Measurements from ENCODE around the gene PPP2R5C. TPM values are rescaled to one million over a fixed set of nuclear protein-coding genes. Genes with fewer than 3 reads are reported as not detected.
A peak's percentile ranks its signal among the peaks of the same experiment; 100 is the strongest.

The PPP2R5C gene
- polyA plus RNA-seq, 3 donors = 61.9 to 72.5 (median 64.0) TPM

DNA sequence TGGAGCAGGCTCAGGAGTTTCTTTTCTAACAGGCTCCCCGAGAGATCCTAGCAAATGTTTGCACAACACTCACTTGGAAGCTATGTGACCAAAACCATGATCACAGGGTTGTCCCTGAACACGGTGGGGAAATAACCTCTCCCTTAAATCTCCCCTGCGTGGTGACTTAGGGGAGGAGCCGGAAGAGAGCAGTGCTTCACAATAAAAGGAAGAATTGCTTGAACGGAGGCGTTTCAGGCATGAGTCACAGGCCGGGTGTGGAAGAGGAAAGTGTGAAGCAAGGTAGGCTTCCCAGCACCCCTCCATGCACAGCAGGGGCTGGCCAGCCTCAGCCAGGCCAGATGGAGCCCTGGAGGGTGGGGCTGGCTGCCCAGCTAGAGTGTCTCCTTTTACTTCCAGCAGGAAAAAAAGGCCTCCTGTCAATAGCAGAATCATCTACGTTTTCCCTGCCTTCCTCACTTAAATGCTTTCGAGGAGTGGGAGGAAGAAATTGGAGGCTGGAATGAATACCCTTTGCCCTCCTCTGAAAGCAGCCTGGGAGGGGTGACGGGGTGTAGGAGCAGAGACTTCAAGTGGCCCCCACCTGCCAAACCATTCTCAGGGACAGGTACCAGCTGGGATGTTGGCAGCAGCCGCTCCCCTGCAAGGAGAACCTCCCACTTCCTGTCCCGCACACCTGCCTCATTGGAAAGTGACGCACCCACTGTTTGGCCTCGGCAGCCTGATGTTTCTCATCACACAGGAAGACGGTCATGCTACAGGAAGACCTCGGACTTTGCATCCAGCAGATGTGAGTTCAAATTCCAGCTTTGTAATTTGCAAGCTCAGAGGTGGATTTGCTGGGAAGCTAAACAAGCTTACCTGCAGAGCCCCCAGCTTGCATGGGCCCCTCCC is 30.1 kb upstream of the PPP2R5C start:
- intact Hi-C loops (cut with micrococcal nuclease) = loop anchor here (2.0 kb wide), 2 partner anchors 29 to 77 kb away; partner anchors contain the start of gene PPP2R5C (in 1 of the 2)
- H3K36me3 Mint-ChIP-seq = peaks cover 0 to 2% of the 10 kb centered on the region in 2 donors
- peak; percentile 94 to 99 (median 96) for DNase-seq
- H2AFZ ChIP-seq (ENCODE audit: insufficient read depth, low read depth, low read length, poor library complexity, severe bottlenecking) = peak overlapping the region; percentile 21
- peak overlapping the region; percentile 16 to 68 for H3K4me3 Mint-ChIP-seq
- H3K4me1 ChIP-seq (ENCODE audit: control insufficient read depth in 1 of 2, insufficient read depth in 2 of 2, low read length in 2 of 2) = peaks cover 26 to 28% of the 10 kb centered on the region in 2 donors
- H3K36me3 ChIP-seq (replicated peaks in 1 of 2; ENCODE audit: control insufficient read depth in 1 of 2, insufficient read depth in 2 of 2, low read length in 2 of 2) = no peaks in the 10 kb centered on the region
- peaks cover 9 to 27% (median 12%) of the 10 kb centered on the region in 7 donors for H3K9me3 Mint-ChIP-seq
- WGBS (ENCODE audit: insufficient coverage) = 9% methylated on average over 6 of the region's 16 CpGs
- peaks cover 32% of the 10 kb centered on the region for H3K4me1 Mint-ChIP-seq
- peak overlapping the region; percentile 61 for H3K4me2 ChIP-seq (replicated peaks; ENCODE audit: extremely low read depth, low read length, poor library complexity, severe bottlenecking)
- H3K4me3 ChIP-seq (replicated peaks in 1 of 3; ENCODE audit: low read depth in 2 of 3, low read length in 3 of 3) = peak overlapping the region in 1 of 3 experiments; percentile 46
- TF ChIP-seq, protein P1, sequence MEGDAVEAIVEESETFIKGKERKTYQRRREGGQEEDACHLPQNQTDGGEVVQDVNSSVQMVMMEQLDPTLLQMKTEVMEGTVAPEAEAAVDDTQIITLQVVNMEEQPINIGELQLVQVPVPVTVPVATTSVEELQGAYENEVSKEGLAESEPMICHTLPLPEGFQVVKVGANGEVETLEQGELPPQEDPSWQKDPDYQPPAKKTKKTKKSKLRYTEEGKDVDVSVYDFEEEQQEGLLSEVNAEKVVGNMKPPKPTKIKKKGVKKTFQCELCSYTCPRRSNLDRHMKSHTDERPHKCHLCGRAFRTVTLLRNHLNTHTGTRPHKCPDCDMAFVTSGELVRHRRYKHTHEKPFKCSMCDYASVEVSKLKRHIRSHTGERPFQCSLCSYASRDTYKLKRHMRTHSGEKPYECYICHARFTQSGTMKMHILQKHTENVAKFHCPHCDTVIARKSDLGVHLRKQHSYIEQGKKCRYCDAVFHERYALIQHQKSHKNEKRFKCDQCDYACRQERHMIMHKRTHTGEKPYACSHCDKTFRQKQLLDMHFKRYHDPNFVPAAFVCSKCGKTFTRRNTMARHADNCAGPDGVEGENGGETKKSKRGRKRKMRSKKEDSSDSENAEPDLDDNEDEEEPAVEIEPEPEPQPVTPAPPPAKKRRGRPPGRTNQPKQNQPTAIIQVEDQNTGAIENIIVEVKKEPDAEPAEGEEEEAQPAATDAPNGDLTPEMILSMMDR (IDR thresholded peaks at IDR 0.05) = no peak
- H3K9ac ChIP-seq (ENCODE audit: insufficient read depth, low read length, poor library complexity, severe bottlenecking) = peak overlapping the region; percentile 45
- H3K79me2 ChIP-seq (ENCODE audit: insufficient read depth, low read length) = no peaks in the 10 kb centered on the region
- peak overlapping the region; percentile 85 to 89 for H3K27ac ChIP-seq (ENCODE audit: low read depth in 1 of 2, low read length in 2 of 2)
- peak overlapping the region; percentile 89 to 97 (median 96) for H3K27ac Mint-ChIP-seq
- H3K27me3 ChIP-seq (ENCODE audit: control insufficient read depth in 2 of 2, insufficient read depth in 2 of 2, low read length in 2 of 2) = no peaks in the 10 kb centered on the region
- H4K20me1 ChIP-seq (ENCODE audit: insufficient read depth, low read length) = no peaks in the 10 kb centered on the region
- peaks cover 10 to 20% (median 11%) of the 10 kb centered on the region in 3 donors for H3K27me3 Mint-ChIP-seq (ENCODE audit: low read depth in 3 of 3)
- H3K9me3 ChIP-seq (replicated peaks in 1 of 2; ENCODE audit: control insufficient read depth in 1 of 2, insufficient read depth in 1 of 2, low read length in 2 of 2) = peaks cover 10 to 13% of the 10 kb centered on the region in 2 donors

DNA sequence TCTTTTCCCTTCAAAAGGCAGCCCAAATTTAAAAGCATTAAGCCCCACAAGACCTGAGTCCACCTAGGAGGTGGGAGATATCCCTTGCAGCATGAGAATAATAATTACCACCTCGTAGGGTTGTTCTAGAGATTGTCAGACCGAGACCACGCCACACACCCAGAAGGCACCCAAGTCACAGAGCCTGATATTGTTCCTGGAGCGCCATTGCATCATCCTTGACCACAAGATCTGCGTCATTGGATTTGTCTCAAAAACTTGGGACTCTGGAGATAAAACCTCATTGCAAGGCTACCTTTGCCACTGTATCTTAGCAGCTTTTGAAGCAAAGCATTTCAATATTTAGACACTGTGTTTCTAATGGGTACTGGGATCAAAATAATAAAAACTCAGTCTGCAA is 29.4 kb upstream of the PPP2R5C start:
- H3K9me3 Mint-ChIP-seq = peaks cover 9 to 24% (median 12%) of the 10 kb centered on the region in 7 donors
- Histone ChIP-seq H3K4me2 (replicated peaks; ENCODE audit: extremely low read depth, low read length, poor library complexity, severe bottlenecking) (peak overlapping the region; percentile 61), H3K4me3 (replicated peaks in 1 of 3; ENCODE audit: low read depth in 2 of 3, low read length in 3 of 3) (peak overlapping the region in 1 of 3 experiments; percentile 15), H3K4me1 (ENCODE audit: control insufficient read depth in 1 of 2, insufficient read depth in 2 of 2, low read length in 2 of 2) (peaks cover 23 to 24% of the 10 kb centered on the region in 2 donors), H2AFZ (ENCODE audit: insufficient read depth, low read depth, low read length, poor library complexity, severe bottlenecking) (no peak overlapping the region), H3K9ac (ENCODE audit: insufficient read depth, low read length, poor library complexity, severe bottlenecking) (no peak overlapping the region), H3K36me3 (replicated peaks in 1 of 2; ENCODE audit: control insufficient read depth in 1 of 2, insufficient read depth in 2 of 2, low read length in 2 of 2) (no peaks in the 10 kb centered on the region), H4K20me1 (ENCODE audit: insufficient read depth, low read length) (no peaks in the 10 kb centered on the region), H3K27ac (ENCODE audit: low read depth in 1 of 2, low read length in 2 of 2) (peak overlapping the region in 1 of 2 donors; percentile 89), H3K9me3 (replicated peaks in 1 of 2; ENCODE audit: control insufficient read depth in 1 of 2, insufficient read depth in 1 of 2, low read length in 2 of 2) (peaks cover 10 to 13% of the 10 kb centered on the region in 2 donors), H3K27me3 (ENCODE audit: control insufficient read depth in 2 of 2, insufficient read depth in 2 of 2, low read length in 2 of 2) (no peaks in the 10 kb centered on the region), H3K79me2 (ENCODE audit: insufficient read depth, low read length) (no peaks in the 10 kb centered on the region)
- peak overlapping the region in 1 of 2 donors; percentile 48 for H3K4me3 Mint-ChIP-seq
- H3K4me1 Mint-ChIP-seq = peaks cover 25% of the 10 kb centered on the region
- H3K27me3 Mint-ChIP-seq (ENCODE audit: low read depth in 3 of 3) = peaks cover 7 to 24% (median 11%) of the 10 kb centered on the region in 3 donors
- peak; percentile 46 to 81 (median 54) for DNase-seq
- peak overlapping the region; percentile 89 to 97 (median 96) for H3K27ac Mint-ChIP-seq
- TF ChIP-seq, protein P1 (IDR thresholded peaks at IDR 0.05) = no peak
- intact Hi-C loops (cut with micrococcal nuclease) = no loop called here
- H3K36me3 Mint-ChIP-seq = peaks cover 0 to 2% of the 10 kb centered on the region in 2 donors
- WGBS (ENCODE audit: insufficient coverage) = no CpG with 5 or more reads among the region's 5 CpGs

Data from CD14-positive monocyte (primary cell).